Panc1 (cell line): ENCODE results near the gene CACNA2D3.

ENCODE experiments used
- POLR2AphosphoS5 ChIP-seq: IDR thresholded peaks from 2 replicates; pipeline ENCODE4 v1.6.1; 2012; ENCODE audit warnings: mild to moderate bottlenecking, low read depth, low read length, moderate library complexity
- REST ChIP-seq, 2 experiments: IDR thresholded peaks; 2 replicates each; pipeline ENCODE4 v1.6.1; 2011 to 2012; ENCODE audit warnings: low read depth in 2 of 2, control low read depth in 1 of 2, low read length in 1 of 2, mild to moderate bottlenecking in 1 of 2, moderate library complexity in 1 of 2; ENCODE audit not compliant: insufficient read depth in 1 of 2
- SIN3A ChIP-seq: IDR thresholded peaks from 2 replicates; pipeline ENCODE4 v1.6.1; 2012; ENCODE audit warnings: low read depth, mild to moderate bottlenecking, low read length, moderate library complexity, borderline replicate concordance; ENCODE audit not compliant: insufficient read depth
- TCF7L2 ChIP-seq: IDR thresholded peaks from 2 replicates; pipeline ENCODE4 v1.6.1; 2011; ENCODE audit warnings: mild to moderate bottlenecking, low read depth, low read length, inconsistent platforms
- TF ChIP-seq, protein P1 (sequence below): fragments of 450-650 bp; IDR thresholded peaks from 2 replicates; pipeline ENCODE4 v1.5.1; 2017; ENCODE audit warnings: mild to moderate bottlenecking

- TF ChIP-seq POLR2AphosphoS5 (no peak), TCF7L2 (no peak), REST (IDR thresholded peaks at IDR 0.05; ENCODE audit: insufficient read depth in 1 of 2, low read depth in 2 of 2, low read length in 1 of 2) (no peak), SIN3A (no peak)
- TF ChIP-seq, protein P1, sequence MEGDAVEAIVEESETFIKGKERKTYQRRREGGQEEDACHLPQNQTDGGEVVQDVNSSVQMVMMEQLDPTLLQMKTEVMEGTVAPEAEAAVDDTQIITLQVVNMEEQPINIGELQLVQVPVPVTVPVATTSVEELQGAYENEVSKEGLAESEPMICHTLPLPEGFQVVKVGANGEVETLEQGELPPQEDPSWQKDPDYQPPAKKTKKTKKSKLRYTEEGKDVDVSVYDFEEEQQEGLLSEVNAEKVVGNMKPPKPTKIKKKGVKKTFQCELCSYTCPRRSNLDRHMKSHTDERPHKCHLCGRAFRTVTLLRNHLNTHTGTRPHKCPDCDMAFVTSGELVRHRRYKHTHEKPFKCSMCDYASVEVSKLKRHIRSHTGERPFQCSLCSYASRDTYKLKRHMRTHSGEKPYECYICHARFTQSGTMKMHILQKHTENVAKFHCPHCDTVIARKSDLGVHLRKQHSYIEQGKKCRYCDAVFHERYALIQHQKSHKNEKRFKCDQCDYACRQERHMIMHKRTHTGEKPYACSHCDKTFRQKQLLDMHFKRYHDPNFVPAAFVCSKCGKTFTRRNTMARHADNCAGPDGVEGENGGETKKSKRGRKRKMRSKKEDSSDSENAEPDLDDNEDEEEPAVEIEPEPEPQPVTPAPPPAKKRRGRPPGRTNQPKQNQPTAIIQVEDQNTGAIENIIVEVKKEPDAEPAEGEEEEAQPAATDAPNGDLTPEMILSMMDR: no peak
Observed at GRCh38 chr3:54458357-54458756, 336.0 kb downstream of the CACNA2D3 start.
